ENCODE data around the gene TMBIM4.

Gene TMBIM4

DNA sequence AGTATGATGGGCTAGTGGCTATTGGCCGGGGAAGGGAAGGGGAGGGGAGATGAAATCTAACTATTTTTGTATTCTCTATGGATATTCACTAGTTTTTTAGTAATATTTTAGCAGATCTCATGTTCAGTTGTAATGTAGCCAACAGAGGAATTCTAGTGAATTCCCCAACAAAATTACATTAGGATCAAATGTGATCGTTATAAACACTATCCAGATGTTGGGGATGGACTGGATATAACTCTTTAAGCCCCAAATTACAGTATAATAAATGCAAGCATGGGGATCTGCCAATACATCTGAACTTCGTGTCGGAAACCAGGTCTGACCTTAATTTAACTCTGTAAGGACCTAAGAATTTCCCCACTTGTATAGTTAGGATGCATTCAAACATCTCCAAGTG is 60.7 kb downstream of the TMBIM4 start:
- Histone ChIP-seq H3K9me3 (ENCODE audit: severe bottlenecking) (no peaks in the 10 kb centered on the region), H3K36me3 (ENCODE audit: low read depth) (no peaks in the 10 kb centered on the region), H3K27ac (ENCODE audit: poor library complexity, severe bottlenecking) (no peak overlapping the region), H3K4me3 (ENCODE audit: severe bottlenecking) (no peak overlapping the region), H3K27me3 (ENCODE audit: insufficient read depth, poor library complexity, severe bottlenecking) (no peaks in the 10 kb centered on the region), H3K4me1 (ENCODE audit: insufficient read depth, poor library complexity, severe bottlenecking) (peaks cover 4% of the 10 kb centered on the region)
- TF ChIP-seq, protein P1, sequence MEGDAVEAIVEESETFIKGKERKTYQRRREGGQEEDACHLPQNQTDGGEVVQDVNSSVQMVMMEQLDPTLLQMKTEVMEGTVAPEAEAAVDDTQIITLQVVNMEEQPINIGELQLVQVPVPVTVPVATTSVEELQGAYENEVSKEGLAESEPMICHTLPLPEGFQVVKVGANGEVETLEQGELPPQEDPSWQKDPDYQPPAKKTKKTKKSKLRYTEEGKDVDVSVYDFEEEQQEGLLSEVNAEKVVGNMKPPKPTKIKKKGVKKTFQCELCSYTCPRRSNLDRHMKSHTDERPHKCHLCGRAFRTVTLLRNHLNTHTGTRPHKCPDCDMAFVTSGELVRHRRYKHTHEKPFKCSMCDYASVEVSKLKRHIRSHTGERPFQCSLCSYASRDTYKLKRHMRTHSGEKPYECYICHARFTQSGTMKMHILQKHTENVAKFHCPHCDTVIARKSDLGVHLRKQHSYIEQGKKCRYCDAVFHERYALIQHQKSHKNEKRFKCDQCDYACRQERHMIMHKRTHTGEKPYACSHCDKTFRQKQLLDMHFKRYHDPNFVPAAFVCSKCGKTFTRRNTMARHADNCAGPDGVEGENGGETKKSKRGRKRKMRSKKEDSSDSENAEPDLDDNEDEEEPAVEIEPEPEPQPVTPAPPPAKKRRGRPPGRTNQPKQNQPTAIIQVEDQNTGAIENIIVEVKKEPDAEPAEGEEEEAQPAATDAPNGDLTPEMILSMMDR (IDR thresholded peaks at IDR 0.05; ENCODE audit: poor library complexity, severe bottlenecking), result no peak
- ATAC-seq (ENCODE audit: low read depth), result no peak
- no peak for DNase-seq (ENCODE audit: low spot score)

DNA sequence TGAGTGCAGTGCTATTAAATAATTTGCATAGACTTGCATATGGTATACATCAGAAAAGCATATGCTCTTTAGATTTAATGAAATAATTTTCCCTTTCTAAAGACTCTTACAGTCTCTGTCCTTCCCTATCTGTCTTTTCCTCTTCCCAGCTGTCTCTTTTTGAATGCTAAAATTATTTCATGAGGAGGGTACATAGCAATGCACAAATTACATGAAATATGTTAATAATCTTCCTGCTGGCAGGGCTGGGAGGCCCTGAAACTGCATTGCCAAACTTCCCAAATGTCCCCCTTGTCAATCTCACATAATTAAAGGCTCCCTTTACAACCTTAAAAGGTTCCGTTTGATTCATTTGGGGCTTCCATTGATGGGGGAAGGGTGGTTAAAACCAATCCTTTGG is 61.4 kb downstream of the TMBIM4 start:
- Histone ChIP-seq H3K27me3 (ENCODE audit: insufficient read depth, poor library complexity, severe bottlenecking) (no peaks in the 10 kb centered on the region), H3K4me3 (ENCODE audit: severe bottlenecking) (no peak overlapping the region), H3K4me1 (ENCODE audit: insufficient read depth, poor library complexity, severe bottlenecking) (peaks cover 4% of the 10 kb centered on the region), H3K36me3 (ENCODE audit: low read depth) (no peaks in the 10 kb centered on the region), H3K27ac (ENCODE audit: poor library complexity, severe bottlenecking) (no peak overlapping the region), H3K9me3 (ENCODE audit: severe bottlenecking) (no peaks in the 10 kb centered on the region)
- TF ChIP-seq, protein P1 (IDR thresholded peaks at IDR 0.05; ENCODE audit: poor library complexity, severe bottlenecking), result no peak
- ATAC-seq (ENCODE audit: low read depth) (no peak), DNase-seq (ENCODE audit: low spot score) (no peak)

DNA sequence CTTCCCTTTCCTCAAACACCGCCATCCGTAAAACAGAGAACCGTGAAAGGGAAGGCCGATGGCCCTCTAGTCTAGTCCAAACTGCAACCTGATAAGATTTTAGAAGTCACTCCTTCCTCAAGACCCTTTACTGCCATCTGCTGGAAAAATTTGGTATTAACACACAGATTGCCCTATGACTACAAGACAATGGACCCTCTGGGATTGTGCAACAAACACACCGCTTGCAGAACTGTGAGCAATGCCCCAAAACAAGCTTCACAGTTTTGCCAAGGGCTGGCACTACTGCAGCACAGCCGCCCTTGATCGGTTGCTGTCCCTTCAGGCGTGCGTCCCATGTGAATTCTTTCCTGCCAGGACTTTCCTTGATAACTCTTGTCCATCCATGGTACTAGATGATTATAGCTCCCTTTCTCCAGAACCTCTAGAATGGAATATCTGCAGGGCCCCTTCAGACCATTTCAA is 62.3 kb downstream of the TMBIM4 start:
- ATAC-seq (ENCODE audit: low read depth) (peak; percentile 95), DNase-seq (ENCODE audit: low spot score) (peak; percentile 56)
- no peak overlapping the region for H3K4me3 ChIP-seq (ENCODE audit: severe bottlenecking)
- no peaks in the 10 kb centered on the region for H3K9me3 ChIP-seq (ENCODE audit: severe bottlenecking)
- no peak overlapping the region for H3K27ac ChIP-seq (ENCODE audit: poor library complexity, severe bottlenecking)
- peaks cover 4% of the 10 kb centered on the region for H3K4me1 ChIP-seq (ENCODE audit: insufficient read depth, poor library complexity, severe bottlenecking)
- no peaks in the 10 kb centered on the region for H3K36me3 ChIP-seq (ENCODE audit: low read depth)
- TF ChIP-seq, protein P1 (IDR thresholded peaks at IDR 0.05; ENCODE audit: poor library complexity, severe bottlenecking), result peak; percentile 90
- no peaks in the 10 kb centered on the region for H3K27me3 ChIP-seq (ENCODE audit: insufficient read depth, poor library complexity, severe bottlenecking)

- peaks cover 4% of the 10 kb centered on the region for H3K4me1 ChIP-seq (ENCODE audit: insufficient read depth, poor library complexity, severe bottlenecking)
- DNase-seq (ENCODE audit: low spot score), result no peak
- no peaks in the 10 kb centered on the region for H3K27me3 ChIP-seq (ENCODE audit: insufficient read depth, poor library complexity, severe bottlenecking)
- H3K9me3 ChIP-seq (ENCODE audit: severe bottlenecking), result no peaks in the 10 kb centered on the region
- H3K36me3 ChIP-seq (ENCODE audit: low read depth), result no peaks in the 10 kb centered on the region
- ATAC-seq (ENCODE audit: low read depth), result no peak
- TF ChIP-seq, protein P1 (IDR thresholded peaks at IDR 0.05; ENCODE audit: poor library complexity, severe bottlenecking), result no peak
- H3K27ac ChIP-seq (ENCODE audit: poor library complexity, severe bottlenecking), result no peak overlapping the region
- no peak overlapping the region for H3K4me3 ChIP-seq (ENCODE audit: severe bottlenecking)
Observed at GRCh38 chr12:66103016-66103913, 66.5 kb downstream of the TMBIM4 start.
